Uterus (tissue), 2 donors: ENCODE data around the gene C1orf174.

Source experiments
- CTCF ChIP-seq, 4 experiments: fragments of 200-600 bp in 2 of 4; fragments of 450-650 bp in 2 of 4; sonication (generic) in 2 of 4; IDR thresholded peaks; one replicate each; pipeline ENCODE4 v1.5.1; 2016 to 2019; ENCODE audit warnings: antibody characterized with exemption in 4 of 4, mild to moderate bottlenecking in 2 of 4, moderate library complexity in 1 of 4
- POLR2A ChIP-seq, 2 donors: fragments of 450-650 bp; IDR thresholded peaks; one replicate each; pipeline ENCODE4 v1.6.1; 2016; ENCODE audit warnings: antibody characterized with exemption in 2 of 2, mild to moderate bottlenecking in 1 of 2, moderate library complexity in 1 of 2

- TF ChIP-seq CTCF (IDR thresholded peaks at IDR 0.05) = no peak
- no peak for TF ChIP-seq POLR2A (IDR thresholded peaks at IDR 0.05)
Measured at GRCh38 chr1:3846541-3846940, 53.5 kb downstream of the C1orf174 start.
